ENCODE data around the gene TOMM40.

DNA sequence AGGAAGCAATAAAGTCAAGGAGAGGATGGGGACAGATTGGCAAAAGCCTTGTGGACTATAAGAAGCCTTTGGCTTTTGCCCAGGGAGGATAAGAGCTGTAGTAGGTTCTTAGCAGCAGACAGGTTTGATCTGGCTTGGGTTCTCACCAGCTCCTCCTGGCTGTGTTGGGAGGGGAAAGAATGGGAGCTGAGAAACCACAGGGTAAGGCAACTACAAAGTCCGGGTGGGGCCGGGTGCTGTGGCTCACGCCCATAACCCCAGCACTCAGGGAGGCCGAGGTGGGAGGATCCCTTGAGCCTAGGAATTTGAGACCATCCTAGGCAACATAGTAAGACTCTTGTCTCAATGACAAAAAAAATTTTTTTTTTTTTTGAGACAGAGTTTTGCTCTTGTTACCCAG, 24.4 kb upstream of the TOMM40 start:
- TF ChIP-seq IRF9 (tag; IDR thresholded peaks at IDR 0.05) (no peak), ZKSCAN1 (IDR thresholded peaks at IDR 0.05; ENCODE audit: low read depth, low read length) (no peak), ZNF639 (CRISPR knock-in tag; conservative IDR thresholded peaks at IDR 0.05 in 1 of 2, IDR thresholded peaks at IDR 0.05 in 1 of 2) (no peak), USF1 (CRISPR knock-in tag; IDR thresholded peaks at IDR 0.05) (no peak), CTCF (IDR thresholded peaks at IDR 0.05 in 2 of 3, conservative IDR thresholded peaks at IDR 0.05 in 1 of 3; ENCODE audit: insufficient read depth in 2 of 3, low read depth in 1 of 3, low read length in 3 of 3) (no peak), AFF4 (CRISPR knock-in tag; IDR thresholded peaks at IDR 0.05) (no peak), TEAD4 (IDR thresholded peaks at IDR 0.05; ENCODE audit: low read length) (no peak), TEAD4 (CRISPR knock-in tag; IDR thresholded peaks at IDR 0.05; ENCODE audit: borderline replicate concordance) (no peak), CBX3 (IDR thresholded peaks at IDR 0.05; ENCODE audit: borderline replicate concordance in 1 of 2, low read length in 2 of 2) (no peak), SMARCB1 (IDR thresholded peaks at IDR 0.05; ENCODE audit: insufficient read length, low read depth) (no peak), BHLHE40 (IDR thresholded peaks at IDR 0.05; ENCODE audit: low read length) (no peak), PRPF4 (IDR thresholded peaks at IDR 0.05; ENCODE audit: insufficient read depth, low read depth, low read length, poor library complexity, severe bottlenecking) (no peak), RAD21 (CRISPR knock-in tag; conservative IDR thresholded peaks at IDR 0.05 in 1 of 2, IDR thresholded peaks at IDR 0.05 in 1 of 2) (no peak), POLR2AphosphoS5 (IDR thresholded peaks at IDR 0.05; ENCODE audit: control insufficient read depth, insufficient read depth, low read depth, low read length) (no peak)

Measured in K562 (cell line).